GM12801 (cell line): ENCODE measurements around the gene MRPL16.

Experiments
- TF ChIP-seq, protein P1 (sequence below): IDR thresholded peaks from one replicate; pipeline ENCODE4 v1.5.1; 2011; ENCODE audit warnings: control low read depth; ENCODE audit not compliant: insufficient read length; ENCODE audit errors: extremely low read depth

Gene MRPL16

DNA sequence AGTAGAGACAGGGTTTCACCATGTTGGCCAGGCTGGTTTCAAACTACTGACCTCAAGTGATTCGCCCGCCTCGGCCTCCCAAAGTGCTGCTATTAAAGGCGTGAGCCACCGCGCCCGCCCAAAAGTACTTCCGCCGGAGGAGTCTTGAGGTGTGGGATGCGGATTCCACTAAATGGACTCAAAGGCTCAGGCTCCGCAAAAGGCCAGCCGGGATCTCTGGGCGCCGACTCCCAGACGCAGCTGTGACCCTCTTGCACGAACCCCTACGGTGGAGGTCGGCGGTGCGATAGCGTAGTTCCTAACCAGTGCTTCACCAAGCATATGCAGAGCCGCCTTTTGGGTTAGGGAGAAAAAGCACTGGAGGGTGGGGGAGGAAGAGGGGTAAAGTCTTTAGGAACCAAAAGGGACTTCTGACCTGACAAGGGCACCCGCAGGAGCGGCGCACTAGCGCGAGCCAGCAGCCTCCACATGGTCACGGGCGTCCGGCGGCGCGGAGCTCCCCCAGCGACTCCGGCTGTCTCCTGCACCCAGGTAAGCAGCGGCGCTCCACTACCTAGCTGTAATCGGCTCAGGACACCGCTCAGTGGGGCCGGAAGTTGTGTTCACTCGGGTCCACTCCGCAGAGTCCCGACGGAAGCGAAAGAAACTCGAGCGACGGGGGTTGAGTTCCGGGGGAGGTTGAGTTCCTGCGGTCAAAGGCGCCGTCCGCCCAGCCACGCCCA, at the start of gene MRPL16:
TSS of gene MRPL16 (minus strand) at position 590 of the 722 bp plus-strand sequence. CDS start at position 470, 120 bp downstream.
- TF ChIP-seq, protein P1, sequence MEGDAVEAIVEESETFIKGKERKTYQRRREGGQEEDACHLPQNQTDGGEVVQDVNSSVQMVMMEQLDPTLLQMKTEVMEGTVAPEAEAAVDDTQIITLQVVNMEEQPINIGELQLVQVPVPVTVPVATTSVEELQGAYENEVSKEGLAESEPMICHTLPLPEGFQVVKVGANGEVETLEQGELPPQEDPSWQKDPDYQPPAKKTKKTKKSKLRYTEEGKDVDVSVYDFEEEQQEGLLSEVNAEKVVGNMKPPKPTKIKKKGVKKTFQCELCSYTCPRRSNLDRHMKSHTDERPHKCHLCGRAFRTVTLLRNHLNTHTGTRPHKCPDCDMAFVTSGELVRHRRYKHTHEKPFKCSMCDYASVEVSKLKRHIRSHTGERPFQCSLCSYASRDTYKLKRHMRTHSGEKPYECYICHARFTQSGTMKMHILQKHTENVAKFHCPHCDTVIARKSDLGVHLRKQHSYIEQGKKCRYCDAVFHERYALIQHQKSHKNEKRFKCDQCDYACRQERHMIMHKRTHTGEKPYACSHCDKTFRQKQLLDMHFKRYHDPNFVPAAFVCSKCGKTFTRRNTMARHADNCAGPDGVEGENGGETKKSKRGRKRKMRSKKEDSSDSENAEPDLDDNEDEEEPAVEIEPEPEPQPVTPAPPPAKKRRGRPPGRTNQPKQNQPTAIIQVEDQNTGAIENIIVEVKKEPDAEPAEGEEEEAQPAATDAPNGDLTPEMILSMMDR, result no peak

DNA sequence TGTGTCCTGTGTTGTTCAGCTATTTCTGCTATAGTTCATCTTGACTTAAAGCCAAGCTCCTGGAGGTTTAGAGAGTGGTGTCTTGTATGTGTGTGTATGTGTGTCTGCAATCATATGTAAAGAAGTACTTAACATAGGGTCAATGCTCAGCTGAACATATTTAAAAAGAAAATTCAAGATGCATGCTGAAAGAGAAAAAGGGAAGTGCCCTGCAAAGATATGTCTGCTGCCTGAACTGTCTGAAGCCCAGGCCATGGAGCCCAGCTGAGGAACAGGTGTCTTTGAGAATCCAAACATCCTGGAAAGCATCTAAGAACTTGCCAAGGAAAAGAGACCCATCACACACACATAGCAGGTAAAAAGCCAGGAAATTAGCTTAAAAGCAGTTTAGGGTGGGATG, 49.1 kb upstream of the MRPL16 start:
- TF ChIP-seq, protein P1, result no peak

DNA sequence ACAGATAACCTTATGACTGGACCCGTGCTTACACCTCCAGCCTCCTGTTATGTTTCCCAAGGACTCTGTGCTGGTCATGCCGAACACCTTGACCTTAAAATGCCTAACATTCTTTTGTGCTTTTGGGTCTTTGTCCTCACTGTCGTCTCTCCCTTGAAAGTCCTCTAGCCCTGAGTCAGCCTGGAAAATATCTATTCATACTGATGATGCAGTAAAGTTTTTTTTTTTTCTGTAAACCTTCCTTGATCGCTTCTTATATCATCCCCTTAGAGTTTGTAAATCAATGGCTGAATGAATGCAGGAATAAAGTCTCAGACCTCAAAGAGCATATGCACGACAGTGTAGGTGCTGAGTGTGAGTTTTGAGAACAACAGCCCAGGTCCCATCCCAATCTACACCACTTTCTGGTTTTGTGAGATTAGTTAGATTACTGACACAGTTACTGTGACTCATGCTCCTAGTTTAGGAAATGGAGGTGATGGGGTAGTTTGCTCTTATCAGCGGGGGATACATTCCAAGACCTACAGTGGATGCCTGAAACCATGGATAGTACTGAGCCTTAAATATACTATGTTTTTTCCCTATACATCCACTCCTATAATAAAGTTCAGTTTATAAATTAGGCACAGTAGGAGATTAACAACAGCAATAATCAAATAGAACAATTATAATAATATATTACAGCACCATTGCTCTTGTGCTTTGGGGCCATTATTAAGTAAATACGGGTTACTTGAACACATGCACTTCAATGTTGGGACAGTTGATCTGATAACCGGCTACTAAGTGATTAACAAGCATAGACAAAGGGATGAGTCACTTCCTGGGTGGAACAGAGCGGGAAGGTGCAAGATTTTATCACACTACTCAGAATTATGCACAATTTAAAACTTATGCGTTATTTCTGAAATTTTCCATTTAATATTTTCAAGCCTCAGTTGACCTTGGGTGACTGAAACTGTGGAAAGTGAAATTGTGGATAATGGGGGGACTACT, 47.2 kb upstream of the MRPL16 start:
- TF ChIP-seq, protein P1, result no peak

DNA sequence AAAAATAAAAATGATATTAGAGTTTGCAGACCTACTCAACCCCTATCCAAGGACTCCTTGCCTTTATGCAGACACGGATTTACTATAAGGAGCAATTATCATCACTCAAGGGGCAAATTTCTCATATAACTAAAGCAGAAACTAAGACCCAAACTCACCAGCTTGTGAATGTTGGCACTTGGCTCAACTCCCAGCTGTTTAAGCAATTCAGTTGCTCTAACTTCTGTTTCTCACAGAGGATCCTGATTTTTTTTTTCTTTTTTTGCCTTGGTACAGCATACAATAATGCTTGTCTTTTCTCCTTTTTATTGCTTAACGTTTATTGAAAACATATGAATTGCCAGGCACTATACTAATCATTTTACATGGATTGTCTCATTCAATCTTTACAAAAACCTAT, 44.3 kb upstream of the MRPL16 start:
- TF ChIP-seq, protein P1, result no peak

DNA sequence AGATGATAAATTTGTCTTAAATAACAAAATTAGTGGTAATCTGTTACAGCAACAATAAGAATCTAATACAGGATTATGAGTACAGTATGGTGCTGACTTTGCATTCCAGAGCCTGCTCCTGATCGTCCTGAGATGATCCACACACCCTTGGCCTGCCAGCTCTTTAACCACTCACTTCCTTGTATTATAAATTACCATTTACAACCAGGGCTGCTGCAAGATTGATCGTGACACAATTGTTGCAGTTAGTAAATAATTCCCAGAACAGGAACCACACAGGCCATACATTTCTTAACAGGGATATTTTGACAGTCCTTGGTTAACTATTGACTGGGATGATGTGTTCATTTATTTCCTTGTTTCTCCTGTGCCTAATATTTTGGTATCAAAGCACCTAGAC, 38.6 kb upstream of the MRPL16 start:
- TF ChIP-seq, protein P1, result no peak

DNA sequence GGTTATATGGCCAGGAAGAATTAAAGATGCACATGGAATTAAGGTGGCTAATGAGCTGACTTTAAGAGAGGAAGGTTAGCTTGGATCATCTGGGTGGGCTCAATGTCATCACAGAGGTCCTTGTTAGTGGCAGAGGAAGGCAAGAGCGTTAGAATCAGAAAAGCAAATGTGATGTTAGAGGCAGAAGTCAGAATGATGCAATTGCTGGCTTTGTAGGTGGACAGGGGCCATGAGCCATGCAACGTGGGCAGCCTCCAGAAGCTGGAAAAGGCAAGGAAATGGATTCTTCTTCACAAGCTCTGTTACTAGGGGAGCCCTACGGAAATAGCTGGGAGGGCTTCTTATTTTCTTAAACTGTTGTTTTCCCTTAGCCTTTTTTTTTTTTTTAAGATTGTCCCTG, 37.0 kb upstream of the MRPL16 start:
- TF ChIP-seq, protein P1, result no peak

DNA sequence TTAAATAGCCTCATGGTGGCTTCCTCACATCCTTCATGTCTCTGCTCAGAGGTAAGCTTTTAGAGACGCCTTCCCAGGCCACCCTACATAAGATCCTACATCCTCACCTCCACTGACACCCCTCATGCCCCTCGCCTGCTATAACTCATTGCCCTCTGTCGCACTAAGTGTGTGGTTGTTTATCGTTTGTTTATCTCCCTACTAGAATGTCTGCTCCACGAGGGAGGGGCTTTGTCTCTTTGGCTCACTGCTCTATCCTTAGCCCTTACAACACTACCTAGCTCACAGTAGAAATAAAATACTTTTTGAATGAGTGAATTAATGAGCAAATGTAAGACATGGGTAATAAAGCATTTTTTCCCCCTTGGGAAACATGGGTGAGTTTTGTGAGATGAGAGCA, 36.0 kb upstream of the MRPL16 start:
- TF ChIP-seq, protein P1, result no peak
